DMS153 treated with DMSO at 0.1 percent for 48 hours (cell line): ENCODE results near the gene ANKHD1.
A peak's percentile ranks its signal among the peaks of the same experiment; 100 is the strongest.

ENCODE experiments used
- DNase-seq: peaks from one replicate; lab custom pipeline; 2025; ENCODE audit not compliant: unreplicated experiment; lab: John Stamatoyannopoulos, UW

Gene ANKHD1

DNA sequence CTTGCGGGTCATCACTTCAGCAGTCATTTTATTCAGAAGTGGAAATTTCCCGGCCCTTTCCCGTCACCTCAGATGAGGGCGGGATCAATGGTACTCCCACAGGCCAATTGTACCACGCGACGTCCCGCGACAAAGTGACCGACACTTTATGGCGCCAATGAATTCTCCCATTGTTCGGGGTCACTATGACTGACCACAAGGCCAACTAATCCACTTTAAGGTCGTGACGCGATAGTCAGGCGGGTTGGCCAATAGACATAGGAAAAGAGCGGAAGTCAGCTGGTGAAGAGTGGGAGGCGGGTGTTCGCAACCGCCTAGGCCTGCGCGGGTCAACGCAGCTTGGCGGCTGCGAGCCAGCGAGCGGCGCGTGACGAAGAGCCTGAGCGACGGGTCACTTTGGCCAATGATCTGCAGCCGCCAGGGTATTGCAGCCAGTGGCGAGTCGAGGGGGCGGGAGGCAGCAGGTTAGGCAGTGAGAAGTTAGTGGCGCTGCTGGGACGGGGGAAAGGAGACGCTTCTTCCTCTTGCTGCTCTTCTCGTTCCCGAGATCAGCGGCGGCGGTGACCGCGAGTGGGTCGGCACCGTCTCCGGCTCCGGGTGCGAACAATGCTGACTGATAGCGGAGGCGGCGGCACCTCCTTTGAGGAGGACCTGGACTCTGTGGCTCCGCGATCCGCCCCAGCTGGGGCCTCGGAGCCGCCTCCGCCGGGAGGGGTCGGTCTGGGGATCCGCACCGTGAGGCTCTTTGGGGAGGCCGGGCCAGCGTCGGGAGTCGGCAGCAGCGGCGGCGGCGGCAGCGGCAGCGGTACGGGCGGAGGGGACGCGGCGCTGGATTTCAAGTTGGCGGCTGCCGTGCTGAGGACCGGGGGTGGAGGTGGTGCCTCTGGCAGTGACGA, at the start of gene ANKHD1:
ANKHD1 (plus strand) TSS at position 472 of the 896 bp plus-strand sequence; CDS start at position 607, 135 bp downstream.
- DNase-seq: peak; percentile 79

DNA sequence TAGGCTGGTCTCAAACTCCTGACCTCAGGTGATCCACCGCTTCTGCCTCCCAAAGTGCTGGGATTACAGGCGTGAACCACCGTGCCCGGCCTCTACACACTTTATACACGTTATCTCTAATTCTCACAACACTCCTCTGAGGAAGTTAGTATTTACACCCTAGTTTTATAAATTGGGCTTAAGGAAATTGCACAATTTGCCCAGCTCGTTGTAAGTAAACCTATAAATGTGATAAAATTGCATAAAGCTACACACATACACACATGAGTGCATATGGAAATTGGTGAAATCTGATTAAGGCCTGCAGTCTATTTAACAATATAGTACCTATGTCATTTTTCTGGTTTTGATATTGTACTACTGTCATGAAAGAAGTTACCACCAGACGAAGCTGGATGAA, 46.1 kb upstream of the ANKHD1 start:
- DNase-seq: no peak

DNA sequence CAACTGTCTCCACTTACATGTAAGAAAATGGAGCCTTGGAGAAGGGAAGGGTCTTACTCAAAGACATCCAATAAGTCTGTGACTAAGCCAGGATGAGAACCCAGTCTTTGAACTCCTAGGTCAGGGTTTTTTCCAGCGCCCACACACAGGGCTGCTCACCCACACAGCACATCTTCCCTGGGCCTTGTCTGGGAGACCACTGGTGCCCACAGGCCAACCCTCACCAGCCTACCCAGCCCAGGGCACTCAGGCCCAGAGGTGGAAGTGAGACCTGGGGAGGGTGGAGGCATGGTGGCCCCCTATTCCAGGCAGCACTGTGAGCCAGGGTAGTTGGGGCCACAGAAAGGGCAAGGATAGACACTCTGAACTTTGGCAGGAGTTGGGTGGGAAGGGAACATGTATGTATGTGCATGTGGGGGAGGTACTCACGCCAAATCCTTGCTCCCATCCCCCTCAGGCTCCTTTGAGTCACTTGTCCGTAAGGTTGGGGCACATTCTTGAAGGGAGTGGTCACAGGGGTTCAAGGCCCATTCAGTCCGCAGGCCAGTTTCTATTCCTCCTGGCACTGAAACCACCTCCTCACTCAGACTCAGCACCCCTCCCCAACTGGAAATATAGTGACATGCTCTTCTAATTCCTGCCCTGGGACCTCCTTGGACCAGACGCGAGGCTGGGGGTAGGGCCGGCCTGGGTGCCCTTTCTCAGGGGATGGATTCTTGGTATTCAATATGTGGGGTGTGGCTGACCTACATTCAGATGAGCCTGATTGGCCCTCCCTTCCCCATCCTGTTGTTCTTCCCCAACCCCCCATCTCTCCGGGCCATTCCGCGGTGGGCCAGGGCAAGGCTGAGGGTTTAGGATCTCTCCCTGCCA, 44.5 kb upstream of the ANKHD1 start:
- DNase-seq: no peak

GRCh38 chr5:140357726-140358093, 43.9 kb upstream of the ANKHD1 start:
- peak; percentile 35 for DNase-seq

DNA sequence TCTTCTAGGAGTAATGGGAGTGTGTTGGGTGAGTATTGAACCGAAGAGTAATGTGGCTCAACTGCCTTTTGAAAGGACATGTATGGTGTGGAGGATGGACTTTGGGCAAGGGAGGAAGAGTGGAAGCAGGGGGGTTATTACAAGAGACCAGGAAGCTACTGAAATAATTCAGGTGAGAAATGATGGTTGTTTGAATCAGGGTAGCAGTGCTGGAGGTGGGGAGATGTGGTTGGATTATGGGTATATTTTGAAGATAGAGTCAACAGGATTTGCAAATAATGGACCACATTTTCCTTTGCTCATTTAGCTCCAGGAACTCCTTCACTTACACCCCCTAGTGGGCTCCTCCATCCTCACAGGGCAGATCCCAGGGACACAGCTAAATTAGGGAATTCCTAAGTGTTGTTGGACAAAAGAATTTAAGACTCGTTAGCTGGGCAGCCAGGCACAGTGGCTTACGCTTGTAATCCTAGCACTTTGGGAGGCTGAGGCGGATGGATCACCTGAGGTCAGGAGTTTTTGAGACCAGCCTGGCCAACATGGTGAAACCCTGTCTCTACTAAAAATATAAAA, 42.8 kb upstream of the ANKHD1 start:
- DNase-seq: no peak

DNA sequence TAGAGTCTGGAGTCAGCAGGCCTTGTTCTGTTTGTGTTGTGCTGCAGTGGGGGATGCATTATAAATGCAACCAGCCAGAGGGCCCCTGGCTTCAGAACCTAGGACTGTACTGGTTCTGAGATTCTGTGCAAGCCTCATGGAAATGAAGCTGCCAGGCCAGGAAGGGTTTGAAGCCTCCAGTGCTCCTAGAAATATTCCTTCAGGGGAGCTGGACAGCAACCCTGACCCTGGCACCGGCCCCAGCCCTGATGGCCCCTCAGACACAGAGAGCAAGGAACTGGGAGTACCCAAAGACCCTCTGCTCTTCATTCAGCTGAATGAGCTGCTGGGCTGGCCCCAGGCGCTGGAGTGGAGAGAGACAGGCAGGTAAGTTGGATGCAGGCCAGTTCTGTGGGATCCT, 41.5 kb upstream of the ANKHD1 start, which contains the start of gene SLC4A9:
SLC4A9 (plus strand) TSS at position 94 of the 400 bp plus-strand sequence; CDS start at position 137, 43 bp downstream.
- DNase-seq: no peak

DNA sequence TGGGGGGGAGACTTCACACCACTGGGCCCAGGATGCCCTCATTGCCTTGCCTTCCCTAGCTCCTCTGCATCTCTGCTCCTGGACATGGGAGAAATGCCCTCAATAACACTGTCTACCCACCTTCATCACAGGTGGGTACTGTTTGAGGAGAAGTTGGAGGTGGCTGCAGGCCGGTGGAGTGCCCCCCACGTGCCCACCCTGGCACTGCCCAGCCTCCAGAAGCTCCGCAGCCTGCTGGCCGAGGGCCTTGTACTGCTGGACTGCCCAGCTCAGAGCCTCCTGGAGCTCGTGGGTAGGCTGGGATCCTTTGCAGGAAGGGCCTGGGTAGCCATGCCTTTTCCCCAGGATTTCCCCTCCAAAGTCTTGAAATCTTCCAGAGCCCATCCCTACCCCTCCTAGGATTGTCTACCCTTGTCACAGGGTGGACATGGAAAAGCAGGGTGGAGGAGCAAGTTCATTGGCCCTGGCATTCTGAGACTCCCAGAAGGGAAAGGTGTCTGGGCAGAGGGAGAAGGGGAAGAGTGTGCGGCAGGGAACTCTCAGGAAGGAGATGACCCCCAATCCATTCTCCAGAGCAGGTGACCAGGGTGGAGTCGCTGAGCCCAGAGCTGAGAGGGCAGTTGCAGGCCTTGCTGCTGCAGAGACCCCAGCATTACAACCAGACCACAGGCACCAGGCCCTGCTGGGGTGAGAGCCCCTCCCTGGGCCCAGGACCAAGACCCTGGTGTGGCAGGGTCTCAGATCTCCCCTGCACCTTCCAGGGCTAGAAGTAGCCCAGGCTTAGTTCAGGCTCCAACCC, 40.8 kb upstream of the ANKHD1 start:
- no peak for DNase-seq

- DNase-seq: no peak
Measured at GRCh38 chr5:140361901-140362300, 39.7 kb upstream of the ANKHD1 start.

DNA sequence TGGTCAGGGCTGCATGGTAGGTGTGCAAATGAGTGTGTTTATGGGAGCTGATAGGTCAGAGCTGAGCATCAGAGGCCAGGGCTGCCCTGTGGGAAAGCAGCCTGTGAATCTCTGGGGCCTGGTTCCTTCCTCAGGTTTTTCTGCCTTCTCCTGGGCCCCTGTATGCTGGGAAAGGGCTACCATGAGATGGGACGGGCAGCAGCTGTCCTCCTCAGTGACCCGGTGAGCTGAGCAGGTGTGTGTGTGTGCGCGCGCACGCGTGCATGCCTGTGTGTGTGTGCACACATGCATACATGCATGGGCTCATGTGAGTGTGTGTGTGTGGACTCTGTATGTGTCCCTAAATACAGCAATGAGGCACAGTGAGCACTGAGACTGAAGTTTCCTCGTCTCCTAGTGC, 39.3 kb upstream of the ANKHD1 start:
- no peak for DNase-seq

DNA sequence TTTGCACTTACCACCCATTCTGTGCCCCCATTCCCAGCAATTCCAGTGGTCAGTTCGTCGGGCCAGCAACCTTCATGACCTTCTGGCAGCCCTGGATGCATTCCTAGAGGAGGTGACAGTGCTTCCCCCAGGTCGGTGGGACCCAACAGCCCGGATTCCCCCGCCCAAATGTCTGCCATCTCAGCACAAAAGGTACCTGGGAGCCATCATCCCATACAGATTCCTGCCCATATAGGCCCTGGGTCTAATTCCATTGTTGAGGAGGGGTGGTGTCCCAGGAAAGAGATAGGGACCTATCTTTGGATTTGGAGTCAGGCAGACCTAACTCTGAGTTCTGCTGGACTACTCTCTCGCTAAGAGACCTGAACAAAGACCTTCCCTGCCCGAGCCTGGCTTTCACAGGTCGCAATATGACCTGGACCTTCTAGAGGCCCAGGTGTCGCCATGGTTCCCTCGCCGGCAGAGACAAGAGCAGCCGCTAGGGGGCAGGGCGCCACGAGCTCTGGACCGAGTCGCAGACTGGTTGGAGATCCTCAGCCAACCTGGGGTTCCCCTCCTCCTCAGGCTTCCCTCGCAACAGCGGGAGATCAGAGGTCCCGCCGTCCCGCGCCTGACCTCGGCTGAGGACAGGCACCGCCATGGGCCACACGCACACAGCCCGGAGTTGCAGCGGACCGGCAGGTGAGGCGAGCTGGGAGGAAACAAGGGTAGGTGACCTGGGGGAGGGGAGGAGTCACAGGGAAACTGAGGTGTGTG, 38.6 kb upstream of the ANKHD1 start:
- peak; percentile 14 for DNase-seq

DNA sequence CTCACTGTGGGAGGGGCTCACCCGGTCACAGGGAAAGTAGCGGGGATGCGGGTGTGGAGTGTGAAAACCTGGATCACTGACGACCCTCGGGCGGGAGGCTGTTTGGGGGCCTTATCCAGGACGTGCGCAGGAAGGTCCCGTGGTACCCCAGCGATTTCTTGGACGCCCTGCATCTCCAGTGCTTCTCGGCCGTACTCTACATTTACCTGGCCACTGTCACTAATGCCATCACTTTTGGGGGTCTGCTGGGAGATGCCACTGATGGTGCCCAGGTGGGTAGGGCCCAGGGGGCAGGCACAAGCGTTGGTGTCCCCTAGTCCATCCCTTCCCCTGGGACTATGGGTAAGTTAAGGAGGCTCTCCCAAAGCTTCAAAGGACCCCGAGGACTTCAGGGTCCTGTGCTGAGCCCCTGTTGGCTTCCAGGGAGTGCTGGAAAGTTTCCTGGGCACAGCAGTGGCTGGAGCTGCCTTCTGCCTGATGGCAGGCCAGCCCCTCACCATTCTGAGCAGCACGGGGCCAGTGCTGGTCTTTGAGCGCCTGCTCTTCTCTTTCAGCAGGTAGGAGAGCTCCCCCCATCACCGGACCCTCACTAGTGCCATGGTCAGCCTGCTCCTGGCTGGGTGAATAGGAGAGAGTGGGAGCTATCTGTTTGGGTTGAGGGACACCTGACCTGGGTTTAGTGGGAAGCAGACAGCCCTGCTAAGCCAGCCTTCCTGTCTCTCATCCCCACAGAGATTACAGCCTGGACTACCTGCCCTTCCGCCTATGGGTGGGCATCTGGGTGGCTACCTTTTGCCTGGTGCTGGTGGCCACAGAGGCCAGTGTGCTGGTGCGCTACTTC, 37.8 kb upstream of the ANKHD1 start:
- DNase-seq: no peak

DNA sequence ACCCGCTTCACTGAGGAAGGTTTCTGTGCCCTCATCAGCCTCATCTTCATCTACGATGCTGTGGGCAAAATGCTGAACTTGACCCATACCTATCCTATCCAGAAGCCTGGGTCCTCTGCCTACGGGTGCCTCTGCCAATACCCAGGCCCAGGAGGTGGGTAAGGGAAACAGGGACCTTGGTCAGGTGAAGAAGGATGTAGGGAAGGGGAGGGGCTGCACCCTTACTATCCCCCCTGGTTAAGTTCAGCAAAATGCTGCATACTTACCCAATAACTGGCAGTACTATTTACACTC, 37.2 kb upstream of the ANKHD1 start:
- DNase-seq: no peak

GRCh38 chr5:140365282-140365681, 36.4 kb upstream of the ANKHD1 start:
- no peak for DNase-seq

DNA sequence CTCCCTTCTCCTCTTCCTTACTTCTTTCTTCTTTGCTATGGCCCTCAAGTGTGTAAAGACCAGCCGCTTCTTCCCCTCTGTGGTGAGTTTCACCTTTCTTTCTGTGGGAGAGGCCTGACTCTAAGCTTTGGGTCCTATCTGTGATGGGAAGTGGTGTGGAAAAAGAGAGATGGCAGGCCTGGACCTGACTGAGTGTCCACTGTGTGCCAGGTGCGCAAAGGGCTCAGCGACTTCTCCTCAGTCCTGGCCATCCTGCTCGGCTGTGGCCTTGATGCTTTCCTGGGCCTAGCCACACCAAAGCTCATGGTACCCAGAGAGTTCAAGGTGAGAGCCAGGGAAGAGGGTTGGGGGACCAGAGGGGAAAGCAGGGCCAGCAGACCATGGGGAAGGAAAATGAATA, 35.7 kb upstream of the ANKHD1 start:
- DNase-seq: no peak

DNA sequence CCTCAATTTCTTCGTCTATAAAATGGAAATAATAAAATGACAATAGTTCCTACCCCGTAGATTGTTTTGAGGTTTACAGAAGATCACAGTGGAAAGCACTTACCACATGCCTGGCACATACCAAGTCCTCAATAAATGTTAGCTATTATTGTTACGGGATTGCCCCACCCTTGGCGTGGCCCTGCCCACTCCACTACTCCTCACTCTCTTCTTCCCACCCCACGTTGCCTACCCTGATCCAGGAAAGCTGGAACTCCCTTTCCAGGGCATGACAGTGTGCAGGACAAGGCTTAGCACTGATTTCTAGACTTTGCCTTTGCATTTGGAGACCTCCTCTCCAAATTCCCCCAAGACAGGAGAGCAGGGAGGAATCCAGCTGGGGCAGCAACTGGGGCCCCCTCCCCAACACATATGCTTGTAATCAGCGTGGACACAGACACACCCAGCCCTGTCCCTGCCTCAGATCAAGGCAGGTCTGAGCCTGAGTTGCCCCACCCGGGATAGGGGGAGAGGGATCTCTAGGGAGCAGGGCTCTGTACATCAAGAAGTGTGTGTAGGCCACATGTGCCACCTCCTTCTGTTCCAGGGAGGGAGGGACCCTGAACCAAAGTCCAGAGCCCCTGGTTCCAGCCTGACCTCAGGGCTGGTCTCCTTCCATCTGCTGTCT, 34.9 kb upstream of the ANKHD1 start:
- DNase-seq: no peak

DNA sequence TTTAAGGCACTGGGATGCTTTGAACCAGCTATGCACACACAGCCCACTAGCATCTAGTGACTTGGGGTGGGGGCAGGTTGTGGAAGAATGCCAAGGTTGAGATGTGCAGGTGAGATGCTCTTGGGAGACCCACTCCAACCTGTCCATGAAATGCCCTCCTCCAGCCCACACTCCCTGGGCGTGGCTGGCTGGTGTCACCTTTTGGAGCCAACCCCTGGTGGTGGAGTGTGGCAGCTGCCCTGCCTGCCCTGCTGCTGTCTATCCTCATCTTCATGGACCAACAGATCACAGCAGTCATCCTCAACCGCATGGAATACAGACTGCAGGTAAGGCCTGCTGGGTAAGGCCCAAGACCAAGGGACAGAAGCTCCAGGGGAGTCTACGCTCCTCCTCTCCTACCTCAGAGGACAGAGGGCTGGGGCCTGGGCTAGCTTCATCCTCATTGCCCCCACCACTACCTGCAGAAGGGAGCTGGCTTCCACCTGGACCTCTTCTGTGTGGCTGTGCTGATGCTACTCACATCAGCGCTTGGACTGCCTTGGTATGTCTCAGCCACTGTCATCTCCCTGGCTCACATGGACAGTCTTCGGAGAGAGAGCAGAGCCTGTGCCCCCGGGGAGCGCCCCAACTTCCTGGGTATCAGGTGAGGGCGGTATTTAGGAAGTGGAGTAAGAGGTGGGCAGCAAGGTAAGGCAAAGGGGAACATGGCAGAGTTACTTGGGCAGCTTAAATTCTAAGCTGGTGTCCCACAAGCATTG, 34.2 kb upstream of the ANKHD1 start:
- no peak for DNase-seq

DNA sequence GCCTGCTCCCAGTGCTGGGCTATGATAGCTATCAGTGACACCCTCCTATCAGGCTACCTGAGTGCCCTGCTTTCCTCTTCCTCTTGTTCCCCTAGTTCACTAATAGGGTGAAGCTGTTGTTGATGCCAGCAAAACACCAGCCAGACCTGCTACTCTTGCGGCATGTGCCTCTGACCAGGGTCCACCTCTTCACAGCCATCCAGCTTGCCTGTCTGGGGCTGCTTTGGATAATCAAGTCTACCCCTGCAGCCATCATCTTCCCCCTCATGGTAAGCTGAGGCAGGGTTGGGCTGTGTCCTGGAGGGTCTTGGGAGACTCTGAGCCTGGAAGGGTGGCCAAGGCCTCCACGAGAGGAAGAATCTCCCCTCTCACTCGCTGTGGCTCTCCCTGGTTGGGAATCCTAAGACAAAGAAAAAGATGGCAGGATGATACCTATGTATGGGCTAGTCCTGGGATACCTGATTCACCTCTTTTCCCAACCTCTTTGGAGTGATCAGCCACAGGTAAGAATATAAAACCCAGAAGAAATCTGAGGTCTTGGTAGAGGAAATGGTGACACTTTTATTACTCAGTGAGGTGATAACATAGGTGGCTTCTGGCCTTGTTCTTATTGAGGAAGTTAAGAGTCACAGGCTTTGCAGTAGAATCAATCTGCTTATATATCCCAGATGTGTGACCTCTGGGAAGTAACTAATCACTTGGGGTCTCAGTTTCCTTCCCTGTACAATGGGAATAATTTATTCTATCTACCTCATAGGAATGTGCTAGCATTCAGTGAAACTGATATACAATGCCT, 30.1 kb upstream of the ANKHD1 start:
- DNase-seq: no peak
